Activated CD8-positive, alpha-beta memory T cell treated with anti-CD3 and anti-CD28 coated beads for 24 hours (primary cell): Measurements from ENCODE around the gene SNX19.

Source experiments
- DNase-seq: peaks from one replicate; pipeline ENCODE4 v3.0.0-alpha.2; 2020

The SNX19 gene

GRCh38 chr11:130906616-130907015 lies 9.7 kb downstream of the SNX19 start:
- DNase-seq: no peak

DNA sequence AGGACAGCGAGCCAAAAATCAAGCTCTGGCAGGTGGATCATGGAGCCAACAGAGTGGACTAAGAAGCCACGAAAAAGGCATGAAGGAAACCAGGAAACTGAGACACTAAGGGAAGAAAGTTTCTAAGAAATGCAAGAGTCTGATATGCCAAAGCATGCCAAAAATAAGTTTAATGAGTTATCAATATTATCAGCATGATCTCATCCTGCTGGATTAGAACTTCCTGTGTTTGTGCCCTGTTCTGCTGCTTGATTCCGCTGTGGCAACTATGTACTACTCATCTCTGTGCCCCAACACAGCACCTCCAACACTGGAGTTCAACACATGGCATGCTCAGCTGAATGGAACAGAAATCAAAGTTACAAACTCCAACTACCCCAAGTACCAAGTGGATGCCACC lies 10.8 kb downstream of the SNX19 start:
- DNase-seq: no peak

GRCh38 chr11:130904380-130904779 lies 11.9 kb downstream of the SNX19 start:
- DNase-seq: no peak

DNA sequence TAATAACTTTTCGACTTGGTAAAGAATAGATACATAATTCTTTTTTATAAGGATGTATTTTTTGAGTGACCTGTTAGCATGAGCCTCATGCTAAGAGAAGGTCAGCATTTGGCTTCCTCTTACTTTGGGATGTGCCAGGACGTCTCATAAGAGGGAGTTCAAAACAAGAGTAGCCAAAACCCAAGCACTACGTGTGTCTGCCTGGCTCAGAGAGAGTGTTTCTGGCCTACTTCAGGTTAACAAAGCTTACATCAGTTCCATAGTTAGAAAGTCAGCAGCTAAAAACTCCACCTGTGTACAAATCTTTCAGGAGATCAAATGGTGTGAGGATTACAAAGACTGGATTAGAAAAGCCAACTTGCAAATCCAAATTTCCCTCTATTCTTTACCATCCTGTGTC lies 13.9 kb downstream of the SNX19 start:
- no peak for DNase-seq

DNA sequence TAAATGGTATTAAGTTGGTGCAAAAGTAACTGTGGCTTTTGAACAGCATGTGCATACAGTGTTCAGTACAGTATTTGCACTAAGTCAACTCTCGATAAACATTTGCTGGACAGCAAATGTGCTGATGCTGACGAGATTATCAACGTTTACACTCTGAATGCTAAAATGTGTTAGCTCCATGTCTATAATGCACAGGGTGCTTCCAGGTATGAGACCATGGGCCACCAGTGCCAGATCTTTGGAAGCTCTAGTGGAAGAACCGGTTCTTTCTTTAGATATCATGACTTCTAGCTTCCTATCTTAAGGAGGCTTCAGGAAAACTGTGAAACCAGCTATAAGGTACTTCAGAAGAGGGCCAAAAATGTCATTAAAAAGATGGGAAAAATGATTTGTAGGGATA lies 17.2 kb downstream of the SNX19 start:
- no peak for DNase-seq

- DNase-seq: no peak
These were observed 18.8 kb downstream of the SNX19 start for GRCh38 chr11:130897262-130898182.

DNA sequence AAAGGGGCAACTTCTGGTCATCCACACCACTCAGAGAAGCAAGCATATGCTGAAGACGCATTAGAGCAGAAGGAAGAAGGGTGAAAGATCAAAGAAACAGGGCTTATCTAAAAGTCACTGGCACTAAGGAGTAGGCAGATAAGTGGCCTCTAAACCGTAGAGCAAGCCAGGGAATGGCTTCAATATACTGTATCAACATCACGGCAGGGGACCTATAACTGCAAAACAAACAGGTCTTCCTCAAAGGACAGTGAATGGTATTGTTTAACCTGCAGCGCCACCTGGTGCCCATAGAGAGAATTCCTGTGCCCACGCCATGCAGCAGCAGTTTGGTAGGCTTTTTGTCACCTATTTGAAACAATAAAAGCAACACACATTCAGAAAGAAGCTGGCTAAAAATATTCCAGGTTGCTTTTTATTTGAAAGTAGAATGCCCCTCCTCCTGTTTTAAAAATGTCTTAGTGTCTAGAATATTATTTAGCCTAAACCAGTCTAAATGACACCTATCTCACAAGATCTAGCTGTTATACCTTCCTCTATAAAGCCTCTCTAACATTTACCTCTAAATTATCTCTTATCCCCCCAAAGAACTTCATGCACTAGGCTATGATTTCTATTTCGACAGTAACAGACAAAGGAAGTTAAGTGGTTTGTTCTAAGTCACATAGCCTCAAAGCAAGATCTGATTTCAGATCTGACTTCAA lies 21.8 kb downstream of the SNX19 start:
- peak; percentile 73 for DNase-seq

DNA sequence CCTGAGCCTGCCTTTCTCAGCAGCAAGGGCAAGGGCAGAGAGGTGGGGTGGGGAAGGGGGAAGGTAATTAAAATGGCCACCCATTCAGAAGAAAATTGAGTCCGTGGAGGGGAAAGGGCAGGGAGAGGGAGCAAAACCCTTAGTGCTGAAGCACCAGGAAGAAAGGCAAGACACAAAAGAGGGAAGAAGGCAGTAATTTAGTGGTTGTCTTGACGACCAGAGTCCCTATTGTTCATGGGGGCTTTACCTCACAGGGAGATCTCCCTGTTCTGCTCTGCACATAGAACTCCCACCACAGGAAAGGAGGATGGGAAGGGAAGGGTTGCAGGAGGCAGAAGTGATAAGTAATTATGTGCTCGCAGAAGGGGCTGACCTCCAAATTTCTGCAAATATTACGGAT lies 23.4 kb downstream of the SNX19 start:
- DNase-seq: no peak

- no peak for DNase-seq
These were observed 25.0 kb downstream of the SNX19 start for GRCh38 chr11:130891326-130891725.

GRCh38 chr11:130890039-130890745 lies 26.1 kb downstream of the SNX19 start:
- no peak for DNase-seq

- no peak for DNase-seq
These were observed 27.5 kb downstream of the SNX19 start for GRCh38 chr11:130888790-130889189.

GRCh38 chr11:130886704-130887103 lies 29.6 kb downstream of the SNX19 start:
- DNase-seq: no peak

DNA sequence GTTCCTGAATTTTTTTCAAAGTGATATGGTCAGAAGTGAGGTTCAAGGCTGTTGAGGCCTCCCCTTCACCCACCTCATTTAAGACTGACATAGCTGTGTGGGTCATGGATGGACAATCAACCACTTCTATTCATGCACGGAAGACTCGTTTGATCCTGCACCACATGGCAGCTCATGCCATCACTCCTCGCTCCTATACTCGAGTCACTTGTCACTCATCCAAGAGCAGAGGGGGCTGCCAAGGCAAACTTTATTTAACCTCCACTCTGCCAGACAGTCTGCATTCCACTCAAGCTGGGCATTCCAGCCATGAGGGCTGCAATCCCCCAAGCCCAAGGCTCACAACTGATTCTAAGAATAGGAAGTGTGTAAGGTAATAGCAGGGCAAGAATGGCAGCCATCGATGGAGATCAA lies 34.1 kb downstream of the SNX19 start:
- DNase-seq: no peak

DNA sequence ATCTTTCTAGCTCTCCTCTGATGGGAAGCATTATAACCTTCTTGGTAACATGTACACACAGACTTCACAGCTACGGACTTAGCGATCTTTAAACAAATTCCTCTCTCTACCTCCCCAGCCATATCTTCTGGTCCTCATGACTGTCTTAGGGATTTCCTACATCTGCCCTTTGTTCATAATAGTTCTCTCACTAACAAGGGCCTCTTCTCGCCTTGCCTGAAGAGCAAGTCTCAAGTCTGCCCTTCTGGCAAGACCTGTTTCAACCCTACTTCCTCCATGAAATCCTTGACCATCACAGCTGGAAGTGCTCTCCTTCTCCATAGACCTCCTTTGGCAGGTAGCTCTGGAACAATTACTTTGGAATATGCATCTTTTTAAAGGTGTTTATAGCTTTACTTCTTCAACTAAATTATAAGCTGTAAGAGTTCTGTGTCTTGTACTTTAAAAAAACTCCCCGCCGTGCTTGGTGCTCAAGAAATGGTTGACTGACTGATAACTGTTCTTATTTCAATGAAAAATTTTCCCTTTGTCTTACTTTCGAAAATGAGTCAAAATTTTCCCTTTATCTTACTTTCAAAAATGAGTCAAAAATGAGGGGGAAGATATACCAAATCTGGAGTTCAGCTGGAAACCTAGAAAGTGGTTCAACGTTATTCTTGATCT lies 34.7 kb downstream of the SNX19 start:
- DNase-seq: no peak

DNA sequence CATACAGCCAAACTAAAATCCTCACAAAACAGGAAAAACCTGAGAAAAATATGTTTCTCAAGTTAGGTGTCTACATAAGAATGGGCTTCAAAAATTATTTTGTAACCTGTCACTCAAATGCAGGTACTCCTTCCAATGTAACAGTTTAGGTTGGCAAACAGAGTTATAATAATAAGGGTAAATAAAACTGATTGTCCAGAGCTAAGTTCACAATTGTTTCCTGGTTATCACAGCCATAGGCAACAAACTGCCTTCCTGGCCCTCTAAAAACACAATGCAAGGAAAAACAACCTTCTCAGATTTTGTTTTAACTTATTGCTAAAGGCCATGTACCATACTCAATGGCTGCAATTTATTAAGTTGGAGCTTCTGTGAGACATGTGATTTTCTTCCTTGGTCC lies 36.4 kb downstream of the SNX19 start:
- DNase-seq: no peak

DNA sequence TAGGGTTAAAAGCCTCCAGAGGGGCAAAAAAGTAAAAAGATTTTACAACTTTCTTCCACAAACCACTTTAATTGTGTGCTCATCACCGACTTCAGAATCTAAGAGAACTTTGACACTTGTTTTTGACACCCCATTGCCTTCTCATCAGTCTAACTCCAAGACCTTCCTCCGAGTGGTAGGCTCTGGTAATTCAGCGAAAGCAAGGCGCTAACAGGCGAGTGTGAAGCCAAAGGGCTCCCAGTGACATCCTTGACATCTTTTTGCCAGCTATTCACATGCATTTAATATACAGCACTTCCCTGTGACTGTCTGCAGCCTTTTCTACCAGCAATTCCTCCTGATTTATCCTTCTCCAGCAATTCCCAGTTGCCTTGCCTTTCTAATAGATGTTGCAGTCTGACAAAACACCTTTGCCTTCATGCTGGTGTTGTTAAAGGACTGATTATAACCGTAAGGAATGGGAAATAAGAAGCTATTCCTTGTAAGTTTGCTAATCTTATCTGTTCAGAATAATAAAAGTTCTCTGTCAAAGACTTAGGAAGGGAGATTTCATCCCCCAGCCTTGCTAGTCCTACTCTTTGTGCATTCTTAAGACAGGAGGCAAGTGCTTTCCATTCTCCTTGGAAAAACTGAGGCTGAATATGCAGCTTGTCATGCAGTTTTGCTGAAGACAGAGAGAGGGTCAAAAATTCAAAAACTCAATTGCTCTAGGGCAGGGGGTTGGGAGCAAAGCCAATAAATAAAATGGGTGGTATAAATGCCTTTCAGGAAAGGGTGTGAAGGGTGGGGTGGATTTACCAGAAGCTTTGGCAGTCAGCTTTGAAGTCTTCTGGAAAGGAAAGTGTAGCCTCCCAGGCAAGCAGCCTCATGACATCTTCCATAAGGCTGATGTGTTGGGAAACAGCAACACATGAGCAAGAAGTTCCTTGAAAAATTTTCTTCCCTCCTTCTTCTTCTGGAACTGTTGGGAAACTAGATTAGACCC lies 39.1 kb downstream of the SNX19 start:
- no peak for DNase-seq

DNA sequence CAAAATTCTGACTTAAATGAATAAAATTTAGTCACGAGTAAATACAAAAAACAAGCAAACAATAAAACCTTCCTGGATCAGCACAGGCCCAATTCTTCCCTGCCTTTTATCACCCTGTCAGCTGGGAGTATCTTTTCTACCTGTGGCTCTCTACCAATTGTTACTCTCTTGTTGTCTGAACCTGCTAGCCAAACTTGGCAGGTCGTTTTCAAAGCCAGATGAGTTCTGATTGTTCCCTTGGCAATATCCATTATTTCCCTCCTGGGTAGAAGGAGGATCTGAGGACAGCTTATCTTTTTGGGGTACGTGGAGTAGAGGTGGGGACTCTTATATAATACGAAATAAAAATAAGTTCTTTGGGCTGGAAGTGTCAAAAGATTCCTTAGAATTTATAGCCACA lies 40.2 kb downstream of the SNX19 start:
- DNase-seq: no peak

GRCh38 chr11:130874955-130875531 lies 41.2 kb downstream of the SNX19 start:
- DNase-seq: no peak

GRCh38 chr11:130874396-130874795 lies 41.9 kb downstream of the SNX19 start:
- DNase-seq: no peak

DNA sequence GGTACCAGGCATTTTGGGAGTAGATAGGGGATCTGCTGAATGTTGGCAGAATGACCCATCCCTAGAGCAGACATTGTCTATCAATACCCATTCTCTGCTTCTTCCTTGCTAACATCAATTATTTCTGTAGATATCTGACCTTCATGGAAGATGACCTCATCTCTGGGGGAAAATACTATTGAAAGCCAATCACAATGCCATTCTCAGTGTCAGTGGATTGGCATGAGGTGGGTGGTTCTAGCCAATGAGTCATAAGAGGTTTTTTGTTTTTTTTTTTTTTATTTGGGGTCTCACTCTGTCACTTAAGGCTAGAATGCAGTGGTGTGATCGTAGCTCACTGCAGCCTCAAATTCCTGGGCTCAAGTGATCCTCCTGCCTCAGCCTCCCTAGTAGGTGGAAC lies 42.5 kb downstream of the SNX19 start:
- DNase-seq: no peak

GRCh38 chr11:130872981-130873380 lies 43.3 kb downstream of the SNX19 start:
- no peak for DNase-seq
